HCT116 (cell line): ENCODE results near the gene RHOU. TPM values are rescaled to one million over a fixed set of nuclear protein-coding genes. Genes with fewer than 3 reads are reported as not detected.

Source experiments
- ATAC-seq: fragments of 200-7000 bp; cut with Tn5 transposase; 2 replicates; pipeline ENCODE4 v1.9.1; 2020; ENCODE audit warnings: mild to moderate bottlenecking, moderate library complexity
- BruUV-seq: library from RNA; stranded (reverse); fragments of 400-500 nt; replicated peaks from 2 replicates; lab custom pipeline; 2021; lab: Mats Ljungman, UMichigan
- CTCF ChIA-PET: fragments of 300-600 bp; sonication (Branson Sonifier 250); formaldehyde crosslinking; loops from one replicate; lab custom pipeline; 2021; ENCODE audit warnings: antibody characterized with exemption; lab: Charles Lee
- POLR2A ChIA-PET: fragments of 300-600, 350-600 bp; sonication (Branson Sonifier 250); formaldehyde crosslinking; loops from one replicate; lab custom pipeline; 2021; ENCODE audit warnings: antibody characterized with exemption; lab: Charles Lee
- RAD21 ChIA-PET, 2 experiments: fragments of 300-600 bp; sonication (Branson Sonifier 250); formaldehyde crosslinking; loops; one replicate each; lab custom pipeline; 2023; ENCODE audit warnings: low total read pairs in 2 of 2; ENCODE audit not compliant: uncharacterized antibody in 2 of 2, unreplicated experiment in 2 of 2, low non-redundant PET in 1 of 2; lab: Charles Lee
- DNase-seq: peaks from one replicate; pipeline ENCODE4 v3.0.0-alpha.2; 2010; ENCODE audit warnings: low read depth, low spot score
- H2AFZ ChIP-seq: fragments of 200-600 bp; shearing (Covaris generic), sonication (generic); 2 replicates; pipeline ENCODE4 v1.6.1; 2017; ENCODE audit warnings: low read depth, mixed run types, mixed read lengths, antibody characterized with exemption, low read length; ENCODE audit not compliant: poor library complexity, severe bottlenecking
- H3K27ac ChIP-seq: 2 replicates; pipeline ENCODE4 v1.5.1; 2012; ENCODE audit warnings: low read depth, low read length
- H3K27me3 ChIP-seq: fragments of 200-600 bp; sonication (generic); 2 replicates; pipeline ENCODE4 v1.6.1; 2016; ENCODE audit warnings: mixed run types, low read length, mixed read lengths; ENCODE audit not compliant: insufficient read depth
- H3K36me3 ChIP-seq, 2 experiments: fragments of 200-500 bp in 1 of 2; fragments of 200-600 bp in 1 of 2; sonication (Bioruptor generic) in 1 of 2; sonication (generic) in 1 of 2; 2 replicates each; pipeline versions ENCODE4 v1.5.1 to v1.6.1; 2014 to 2016; ENCODE audit warnings: low read length in 2 of 2, inconsistent platforms in 1 of 2, mixed read lengths in 1 of 2, mixed run types in 1 of 2; ENCODE audit not compliant: insufficient read depth in 2 of 2, control insufficient read depth in 1 of 2
- H3K4me1 ChIP-seq, 2 experiments: fragments of 200-600 bp in 1 of 2; sonication (generic) in 1 of 2; 2 replicates each; pipeline versions ENCODE4 v1.5.1 to v1.6.1; 2012 to 2017; ENCODE audit warnings: low read length in 2 of 2, inconsistent platforms in 1 of 2, mild to moderate bottlenecking in 1 of 2, mixed read lengths in 1 of 2, mixed run types in 1 of 2, moderate library complexity in 1 of 2; ENCODE audit not compliant: insufficient read depth in 2 of 2, control insufficient read depth in 1 of 2
- H3K4me2 ChIP-seq: fragments of 200-600 bp; sonication (generic); 2 replicates; pipeline ENCODE4 v1.6.1; 2017; ENCODE audit warnings: mixed run types, low read length, mixed read lengths
- H3K4me3 ChIP-seq, 2 experiments: fragments of 200-600 bp in 1 of 2; sonication (generic) in 1 of 2; replicated peaks in 1 of 2; 2 replicates each; pipeline ENCODE4 v1.5.1; 2011 to 2016; ENCODE audit warnings: low read length in 2 of 2, control low read depth in 1 of 2, low read depth in 1 of 2, mild to moderate bottlenecking in 1 of 2, mixed read lengths in 1 of 2, mixed run types in 1 of 2
- H3K79me2 ChIP-seq: fragments of 200-600 bp; sonication (generic); 2 replicates; pipeline ENCODE4 v1.6.1; 2017; ENCODE audit warnings: mild to moderate bottlenecking, mixed run types, low read length, moderate library complexity, mixed read lengths; ENCODE audit not compliant: insufficient read depth
- H3K9ac ChIP-seq: fragments of 200-600 bp; sonication (generic); 2 replicates; pipeline ENCODE4 v1.6.1; 2016; ENCODE audit warnings: low read length, mixed read lengths
- H3K9me2 ChIP-seq: fragments of 200-600 bp; sonication (generic), shearing (Covaris generic); 2 replicates; pipeline ENCODE4 v1.6.1; 2017; ENCODE audit warnings: mixed run types, mild to moderate bottlenecking, moderate library complexity; ENCODE audit not compliant: insufficient read depth
- H3K9me3 ChIP-seq, 2 experiments: fragments of 200-500 bp in 1 of 2; fragments of 200-600 bp in 1 of 2; sonication (Bioruptor generic) in 1 of 2; sonication (generic) in 1 of 2; 2 replicates each; pipeline ENCODE4 v1.6.1; 2014 to 2017; ENCODE audit warnings: low read length in 2 of 2, mixed read lengths in 2 of 2, inconsistent platforms in 1 of 2, low read depth in 1 of 2, mild to moderate bottlenecking in 1 of 2, mixed run types in 1 of 2, moderate library complexity in 1 of 2; ENCODE audit not compliant: control insufficient read depth in 1 of 2, insufficient read depth in 1 of 2
- H4K20me1 ChIP-seq: fragments of 200-600 bp; sonication (generic), shearing (Covaris generic); 2 replicates; pipeline ENCODE4 v1.6.1; 2017; ENCODE audit warnings: mixed run types, mild to moderate bottlenecking, moderate library complexity; ENCODE audit not compliant: insufficient read depth
- CBX3 ChIP-seq: IDR thresholded peaks from 2 replicates; pipeline ENCODE4 v1.6.1; 2012; ENCODE audit warnings: low read depth
- EGR1 ChIP-seq: IDR thresholded peaks from 2 replicates; pipeline ENCODE4 v1.6.1; 2012; ENCODE audit warnings: low read depth
- EZH2 ChIP-seq: fragments of 200-600 bp; sonication (generic); IDR thresholded peaks from 2 replicates; pipeline ENCODE4 v1.6.1; 2017; ENCODE audit warnings: antibody characterized with exemption, mixed run types
- intact Hi-C: fragments of 100-400 bp; cut with micrococcal nuclease; formaldehyde crosslinking; loops from 2 replicates; pipeline ENCODE4 v1.10.0; 2022
- total RNA-seq: library from RNA; stranded (reverse); gene quantifications from one replicate; pipeline ENCODE4 v1.2.1, GENCODE V29; 2021; ENCODE audit not compliant: unreplicated experiment
- TF ChIP-seq, protein P1 (sequence below): IDR thresholded peaks from 2 replicates; pipeline ENCODE4 v1.6.1; 2012; ENCODE audit warnings: low read depth
- TF ChIP-seq, protein P2 (sequence below): IDR thresholded peaks from 2 replicates; pipeline ENCODE4 v1.6.1; 2011; ENCODE audit warnings: mild to moderate bottlenecking, low read length, moderate library complexity; ENCODE audit not compliant: insufficient replicate concordance; ENCODE audit errors: extremely low read depth

Gene RHOU
- total RNA-seq, 1 experiment from 2014 or later = 4.0 TPM

DNA sequence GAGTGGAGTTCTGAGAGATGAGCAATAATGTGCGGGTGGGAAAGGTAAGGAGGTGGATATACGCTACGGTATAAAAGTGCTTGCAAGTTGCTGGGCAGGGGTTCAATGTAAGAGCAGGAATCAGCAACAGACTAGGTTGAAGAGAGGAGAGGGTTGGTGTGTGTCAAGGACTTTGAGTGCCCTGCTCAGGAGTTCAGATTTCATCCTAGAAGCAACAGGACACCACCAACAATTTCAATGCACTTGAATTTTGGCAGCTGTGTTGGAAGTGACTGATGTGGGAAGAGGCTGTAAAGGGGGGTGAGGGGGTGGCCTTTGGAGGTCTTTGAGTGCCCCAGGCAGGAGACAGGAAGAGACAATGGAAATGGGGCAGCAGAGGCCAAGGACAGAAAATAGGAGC lies 57.3 kb downstream of the RHOU start (continued):
- TF ChIP-seq, protein P1, sequence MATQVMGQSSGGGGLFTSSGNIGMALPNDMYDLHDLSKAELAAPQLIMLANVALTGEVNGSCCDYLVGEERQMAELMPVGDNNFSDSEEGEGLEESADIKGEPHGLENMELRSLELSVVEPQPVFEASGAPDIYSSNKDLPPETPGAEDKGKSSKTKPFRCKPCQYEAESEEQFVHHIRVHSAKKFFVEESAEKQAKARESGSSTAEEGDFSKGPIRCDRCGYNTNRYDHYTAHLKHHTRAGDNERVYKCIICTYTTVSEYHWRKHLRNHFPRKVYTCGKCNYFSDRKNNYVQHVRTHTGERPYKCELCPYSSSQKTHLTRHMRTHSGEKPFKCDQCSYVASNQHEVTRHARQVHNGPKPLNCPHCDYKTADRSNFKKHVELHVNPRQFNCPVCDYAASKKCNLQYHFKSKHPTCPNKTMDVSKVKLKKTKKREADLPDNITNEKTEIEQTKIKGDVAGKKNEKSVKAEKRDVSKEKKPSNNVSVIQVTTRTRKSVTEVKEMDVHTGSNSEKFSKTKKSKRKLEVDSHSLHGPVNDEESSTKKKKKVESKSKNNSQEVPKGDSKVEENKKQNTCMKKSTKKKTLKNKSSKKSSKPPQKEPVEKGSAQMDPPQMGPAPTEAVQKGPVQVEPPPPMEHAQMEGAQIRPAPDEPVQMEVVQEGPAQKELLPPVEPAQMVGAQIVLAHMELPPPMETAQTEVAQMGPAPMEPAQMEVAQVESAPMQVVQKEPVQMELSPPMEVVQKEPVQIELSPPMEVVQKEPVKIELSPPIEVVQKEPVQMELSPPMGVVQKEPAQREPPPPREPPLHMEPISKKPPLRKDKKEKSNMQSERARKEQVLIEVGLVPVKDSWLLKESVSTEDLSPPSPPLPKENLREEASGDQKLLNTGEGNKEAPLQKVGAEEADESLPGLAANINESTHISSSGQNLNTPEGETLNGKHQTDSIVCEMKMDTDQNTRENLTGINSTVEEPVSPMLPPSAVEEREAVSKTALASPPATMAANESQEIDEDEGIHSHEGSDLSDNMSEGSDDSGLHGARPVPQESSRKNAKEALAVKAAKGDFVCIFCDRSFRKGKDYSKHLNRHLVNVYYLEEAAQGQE = no peak
- TF ChIP-seq EZH2 = no peak
- TF ChIP-seq, all 23 proteins: peak for 0

DNA sequence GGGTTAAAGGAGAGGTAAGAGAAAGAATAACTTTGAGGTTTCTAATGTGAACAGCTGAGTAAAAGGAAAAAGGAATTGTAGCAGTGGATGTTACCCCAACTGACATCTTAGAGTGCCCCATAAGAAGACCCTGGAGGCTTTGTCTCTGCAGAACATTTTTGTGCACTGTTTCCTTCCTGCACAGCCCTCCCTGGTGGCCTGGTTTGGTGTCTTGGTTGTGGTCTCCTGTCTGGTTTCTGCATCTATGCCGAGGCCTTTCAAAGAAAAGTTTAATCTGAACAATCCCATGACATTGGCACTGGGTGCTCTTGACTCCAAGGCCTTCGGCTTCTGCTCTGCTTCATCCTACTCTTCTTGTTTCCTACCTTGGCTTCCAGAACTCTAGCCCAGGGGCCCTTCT lies 57.8 kb downstream of the RHOU start:
- Histone ChIP-seq H3K4me1 (no peaks in the 10 kb centered on the region; a peak in 1 of 4 replicates), H3K27ac (no peak overlapping the region), H3K9ac (no peak overlapping the region), H3K36me3 (no peaks in the 10 kb centered on the region), H3K9me2 (no peaks in the 10 kb centered on the region), H3K27me3 (no peaks in the 10 kb centered on the region), H3K9me3 (no peaks in the 10 kb centered on the region), H2AFZ (no peak overlapping the region), H4K20me1 (no peaks in the 10 kb centered on the region), H3K79me2 (no peaks in the 10 kb centered on the region), H3K4me2 (no peak overlapping the region), H3K4me3 (no peak overlapping the region)
- intact Hi-C loops = no loop called here
- CTCF ChIA-PET = no interaction called here
- no TSS peak for BruUV-seq
- TF ChIP-seq EGR1 = no peak
- TF ChIP-seq, protein P2, sequence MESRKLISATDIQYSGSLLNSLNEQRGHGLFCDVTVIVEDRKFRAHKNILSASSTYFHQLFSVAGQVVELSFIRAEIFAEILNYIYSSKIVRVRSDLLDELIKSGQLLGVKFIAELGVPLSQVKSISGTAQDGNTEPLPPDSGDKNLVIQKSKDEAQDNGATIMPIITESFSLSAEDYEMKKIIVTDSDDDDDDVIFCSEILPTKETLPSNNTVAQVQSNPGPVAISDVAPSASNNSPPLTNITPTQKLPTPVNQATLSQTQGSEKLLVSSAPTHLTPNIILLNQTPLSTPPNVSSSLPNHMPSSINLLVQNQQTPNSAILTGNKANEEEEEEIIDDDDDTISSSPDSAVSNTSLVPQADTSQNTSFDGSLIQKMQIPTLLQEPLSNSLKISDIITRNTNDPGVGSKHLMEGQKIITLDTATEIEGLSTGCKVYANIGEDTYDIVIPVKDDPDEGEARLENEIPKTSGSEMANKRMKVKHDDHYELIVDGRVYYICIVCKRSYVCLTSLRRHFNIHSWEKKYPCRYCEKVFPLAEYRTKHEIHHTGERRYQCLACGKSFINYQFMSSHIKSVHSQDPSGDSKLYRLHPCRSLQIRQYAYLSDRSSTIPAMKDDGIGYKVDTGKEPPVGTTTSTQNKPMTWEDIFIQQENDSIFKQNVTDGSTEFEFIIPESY = no peak
- no peak for TF ChIP-seq CBX3
- DNase-seq (no peak), ATAC-seq (no peak)
- POLR2A ChIA-PET = no interaction called here
- RAD21 ChIA-PET = no interaction called here
